ENCODE data around the gene DENND4B.

Gene DENND4B

GRCh38 chr1:153968972-153969371, 22.5 kb upstream of the DENND4B start:
- DNase-seq, result no peak

- DNase-seq, result peak; percentile 52
These were observed 21.9 kb upstream of the DENND4B start for GRCh38 chr1:153968408-153968807.

DNA sequence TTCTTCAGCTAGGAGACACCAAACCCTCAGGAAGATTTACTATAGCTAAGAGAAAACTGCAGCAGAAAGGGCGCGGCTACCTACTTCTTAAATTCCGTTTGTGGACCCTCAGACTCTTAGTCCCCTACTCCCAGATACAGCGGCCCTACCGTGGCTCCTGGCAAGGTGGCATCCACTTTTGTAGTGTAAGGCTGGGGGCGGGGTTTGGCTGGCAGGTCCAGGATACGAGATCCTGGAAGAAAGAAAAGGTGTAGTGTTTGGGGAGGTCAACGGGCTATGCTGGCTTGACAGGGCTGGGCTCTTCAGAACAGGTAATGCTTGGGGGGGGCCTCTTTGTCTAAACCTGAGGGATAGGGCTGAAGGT, 21.5 kb upstream of the DENND4B start:
- no peak for DNase-seq

- DNase-seq, result peak; percentile 99
These were observed 20.8 kb upstream of the DENND4B start, which contains the start of gene CREB3L4 for GRCh38 chr1:153967107-153967999. Gene CREB3L4 (plus strand): TSS chr1:153967902. CDS start chr1:153968526, 624 bp downstream.

GRCh38 chr1:153963850-153964331, 17.4 kb upstream of the DENND4B start:
- DNase-seq, result peak; percentile 52

DNA sequence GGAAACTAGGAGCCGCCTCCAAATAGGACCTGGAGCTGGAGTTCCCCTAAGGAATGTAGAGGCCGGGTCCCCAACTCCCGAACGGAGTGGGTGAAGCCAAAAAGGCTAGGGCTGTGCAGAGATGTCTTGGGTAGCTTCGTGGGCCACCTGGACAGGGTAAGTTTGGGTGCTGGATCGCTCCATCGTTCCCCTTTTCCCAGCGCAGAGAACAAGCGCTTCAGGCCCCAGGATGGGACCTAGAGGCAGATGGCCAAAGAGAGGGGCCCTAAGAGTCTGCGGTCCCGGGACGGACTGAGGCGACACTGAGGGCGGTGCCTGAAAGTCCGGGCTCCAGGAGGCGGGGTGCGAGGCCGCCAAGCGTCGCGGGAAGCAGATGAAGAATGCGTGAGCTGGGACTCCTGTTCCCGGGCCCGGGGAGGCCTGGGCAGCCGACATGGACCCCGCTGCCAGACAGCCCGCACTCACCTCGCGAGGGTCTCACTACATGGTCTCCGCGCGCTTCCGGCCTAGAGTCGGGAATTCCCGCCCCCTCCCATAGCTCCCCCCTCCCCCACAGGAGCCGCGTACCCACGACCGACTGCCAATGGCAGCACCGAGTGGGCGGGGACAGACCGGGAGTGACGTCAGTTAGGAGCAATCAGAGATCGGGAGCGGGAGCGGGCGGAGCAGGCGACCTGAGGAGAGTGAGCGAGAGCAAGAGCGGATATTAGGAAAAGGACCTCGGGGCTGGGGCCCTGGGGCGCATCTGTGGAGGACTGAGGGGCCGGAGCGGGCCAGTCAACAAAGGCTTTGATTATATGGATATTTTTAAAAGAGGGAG, 16.7 kb upstream of the DENND4B start, which contains the start of gene SLC39A1:
TSS of gene SLC39A1 (minus strand) at position 508 of the 820 bp plus-strand sequence. CDS start 822 bp downstream, outside the sequence.
- DNase-seq, result peak; percentile 99

DNA sequence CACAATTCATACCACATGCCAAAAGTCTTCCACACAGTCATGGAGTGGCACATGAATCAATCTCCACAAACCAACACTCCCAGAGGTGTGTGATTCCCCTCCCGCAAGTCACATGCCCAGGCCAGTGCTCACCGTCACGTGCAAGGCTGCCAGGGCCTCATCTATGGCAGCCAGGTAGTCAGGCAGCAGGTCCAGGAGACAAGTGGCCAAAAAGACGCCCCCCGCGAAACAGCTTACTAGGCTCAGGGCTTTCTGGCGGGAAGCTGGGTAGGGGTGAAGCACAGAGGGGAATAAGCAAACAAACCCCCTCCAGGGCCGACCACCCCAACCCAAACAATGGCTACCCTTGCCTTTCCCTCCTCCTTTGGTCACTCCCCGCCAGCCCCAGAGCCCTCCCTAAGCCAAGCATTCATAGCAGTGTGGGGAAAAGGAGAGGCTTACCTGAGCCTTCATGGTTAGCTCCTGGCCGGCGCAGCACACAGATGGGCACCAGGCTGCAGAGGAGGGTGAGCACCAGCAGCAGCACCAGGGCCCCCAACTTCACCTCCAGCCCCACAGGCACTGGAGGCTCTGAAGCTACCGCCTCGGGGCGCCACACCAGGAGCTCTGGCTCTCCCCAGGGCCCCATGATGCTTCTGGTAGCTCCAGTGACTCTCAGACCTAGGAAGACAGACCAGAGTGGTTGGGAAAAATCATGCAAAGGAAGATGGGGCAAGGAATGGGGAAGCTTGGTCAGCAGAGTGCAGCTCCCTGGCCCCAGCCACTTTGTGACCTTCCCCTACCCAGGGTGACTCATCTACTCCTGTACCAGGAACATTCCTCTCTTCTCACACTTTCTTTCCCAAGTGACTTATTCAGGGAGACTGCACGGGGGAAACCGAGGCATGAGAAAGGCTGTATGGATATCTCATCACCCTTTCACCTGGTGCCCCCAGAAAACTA, 15.8 kb upstream of the DENND4B start:
- DNase-seq, result peak; percentile 31

DNA sequence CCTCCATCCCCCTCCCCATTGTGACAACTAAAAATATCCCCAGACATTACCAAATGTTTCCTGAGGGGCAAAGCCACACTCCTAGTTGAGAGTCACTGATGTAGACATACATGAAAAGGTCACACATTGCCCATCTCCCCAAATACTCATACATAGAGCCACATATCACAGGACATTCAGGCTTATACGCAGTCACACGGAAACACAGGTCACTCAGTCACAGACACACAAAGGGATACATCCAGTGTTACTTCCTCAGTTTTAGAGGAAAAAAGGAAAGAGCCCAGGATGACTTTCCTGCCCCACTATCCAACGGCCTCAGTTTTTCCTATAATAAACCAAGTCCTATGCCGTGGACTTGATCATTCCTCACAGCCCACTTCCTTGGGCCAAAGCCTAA, 14.9 kb upstream of the DENND4B start:
- no peak for DNase-seq

- DNase-seq, result no peak
These were observed 13.7 kb upstream of the DENND4B start for GRCh38 chr1:153960206-153960605.

DNA sequence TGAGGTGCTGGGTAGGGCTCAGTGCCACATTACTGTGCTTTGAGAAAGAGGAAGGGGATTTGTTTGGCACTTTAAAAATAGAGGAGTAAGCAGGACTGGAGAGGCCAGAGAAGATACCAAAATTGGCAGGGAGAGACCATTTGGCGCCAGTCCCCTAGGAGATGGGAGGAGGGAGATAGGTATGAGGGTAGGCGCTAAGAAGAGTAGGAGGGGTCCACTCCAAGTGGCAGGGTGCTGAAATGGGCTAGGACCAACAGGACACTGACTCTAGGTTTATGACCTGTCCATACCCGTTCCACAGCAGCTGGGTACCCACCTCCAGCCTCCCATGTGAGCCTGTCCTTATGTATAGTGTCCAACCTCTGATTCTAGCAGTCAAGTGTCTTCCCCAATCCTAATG, 12.9 kb upstream of the DENND4B start:
- DNase-seq, result peak; percentile 36

DNA sequence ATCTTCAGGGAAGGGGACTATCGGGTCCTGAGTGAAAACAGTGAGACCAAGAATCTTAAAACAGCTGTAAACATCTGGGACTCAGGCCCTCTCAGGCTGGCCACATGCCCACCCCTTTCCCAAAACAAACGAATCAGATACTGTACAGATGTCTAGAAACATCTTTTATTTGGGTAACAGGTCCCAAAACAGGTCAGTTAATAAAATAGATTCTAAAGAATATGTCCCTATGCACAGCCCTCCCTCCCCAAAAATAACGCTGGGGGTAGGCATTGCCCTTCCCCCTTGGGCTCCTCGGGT, 12.4 kb upstream of the DENND4B start:
- no peak for DNase-seq

- DNase-seq, result peak; percentile 100
These were observed 11.8 kb upstream of the DENND4B start, which contains the start of gene CRTC2 for GRCh38 chr1:153958111-153958960. Gene CRTC2 (minus strand): TSS chr1:153958612. CDS start chr1:153958497, 115 bp downstream.

- peak; percentile 56 for DNase-seq
These were observed 11.2 kb upstream of the DENND4B start for GRCh38 chr1:153957744-153958110.

GRCh38 chr1:153956997-153957715, 10.6 kb upstream of the DENND4B start:
- no peak for DNase-seq

GRCh38 chr1:153954826-153955225, 8.3 kb upstream of the DENND4B start:
- DNase-seq, result no peak

- no peak for DNase-seq
These were observed 7.4 kb upstream of the DENND4B start for GRCh38 chr1:153953859-153954365.

DNA sequence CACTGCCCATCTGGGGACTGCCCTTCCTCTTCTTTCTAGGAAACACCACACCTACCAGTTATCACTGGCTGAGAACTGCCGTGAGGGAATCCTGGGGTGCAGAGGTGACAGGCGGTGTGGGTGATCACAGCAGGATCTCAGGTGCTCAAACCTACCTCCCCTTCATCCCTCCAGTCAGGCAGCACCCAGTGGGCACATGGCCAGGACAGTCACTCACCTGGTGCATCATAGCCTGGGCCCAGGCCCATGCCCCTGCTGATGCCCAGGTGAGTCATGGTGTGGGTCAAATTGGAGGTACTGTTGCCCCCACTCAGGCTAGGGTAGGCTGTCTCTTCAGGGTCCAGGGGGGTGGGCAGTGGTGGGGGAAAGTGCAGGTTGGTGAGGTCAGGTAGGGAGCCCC, 5.3 kb upstream of the DENND4B start:
- DNase-seq, result no peak

- DNase-seq, result no peak
These were observed 4.7 kb upstream of the DENND4B start for GRCh38 chr1:153951183-153951582.

DNA sequence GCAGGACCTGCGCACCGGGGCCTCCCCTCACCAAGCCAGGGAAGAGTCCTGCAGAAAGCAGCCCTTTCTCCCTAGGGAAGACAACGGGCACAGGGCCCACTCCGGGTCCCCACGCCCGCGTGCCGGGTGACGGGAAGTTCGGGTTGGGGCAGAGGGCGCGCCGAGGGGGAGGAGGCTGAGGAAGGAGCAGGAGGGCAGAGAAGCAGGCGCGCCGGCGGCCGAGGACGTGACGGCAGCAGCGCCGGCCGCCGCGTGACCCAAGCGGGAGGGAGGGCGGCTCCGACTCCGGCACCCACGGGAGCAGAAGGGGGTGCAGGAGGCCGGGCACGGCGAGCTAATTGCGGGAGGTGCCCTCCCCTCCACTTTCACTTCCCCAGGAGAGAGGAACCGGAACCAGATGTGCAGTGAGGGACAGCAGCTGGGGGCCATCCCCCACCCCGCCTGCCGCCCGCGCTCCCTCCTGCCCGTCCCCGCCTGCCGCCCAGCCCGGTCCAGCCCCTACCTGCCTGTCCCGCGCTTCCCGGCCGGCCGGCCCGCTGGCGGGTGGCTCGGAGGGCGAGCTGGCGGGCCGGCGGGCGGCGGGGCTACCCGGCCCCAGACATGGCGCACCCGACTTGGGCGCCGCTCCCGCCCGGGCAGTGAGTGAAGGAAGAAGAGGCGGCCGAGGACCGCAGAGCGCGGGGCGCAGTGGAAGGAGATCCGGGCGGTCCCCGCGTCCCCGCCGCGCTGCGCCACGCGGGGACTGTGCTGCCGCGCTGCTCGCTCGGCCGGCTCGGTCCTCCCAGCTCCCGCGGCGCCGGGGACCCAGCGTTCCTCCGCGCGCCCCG, 510 bp downstream of the DENND4B start:
- DNase-seq, result peak; percentile 91
